Suprapubic skin (tissue), 4 donors: ENCODE results near the gene ECD. TPM values are rescaled to one million over a fixed set of nuclear protein-coding genes. Genes with fewer than 3 reads are reported as not detected.
A peak's percentile ranks its signal among the peaks of the same experiment; 100 is the strongest.

ENCODE experiments used
- DNase-seq, 2 donors: peaks; one replicate each; pipeline ENCODE4 v3.0.0-alpha.2; 2019; ENCODE audit warnings: low spot score in 2 of 2
- H3K27ac ChIP-seq: fragments of 200-600 bp; sonication (generic); one replicate; pipeline ENCODE4 v1.5.1; 2019
- H3K27me3 ChIP-seq: fragments of 200-600 bp; sonication (generic); one replicate; pipeline ENCODE4 v1.5.1; 2019
- H3K36me3 ChIP-seq: fragments of 200-600 bp; sonication (generic); one replicate; pipeline ENCODE4 v1.5.1; 2019
- H3K4me1 ChIP-seq: fragments of 200-600 bp; sonication (generic); one replicate; pipeline ENCODE4 v1.5.1; 2019
- H3K4me3 ChIP-seq: fragments of 200-600 bp; sonication (generic); one replicate; pipeline ENCODE4 v1.5.1; 2019; ENCODE audit warnings: mild to moderate bottlenecking
- H3K9me3 ChIP-seq: fragments of 200-600 bp; sonication (generic); one replicate; pipeline ENCODE4 v1.5.1; 2019
- CTCF ChIP-seq, 2 donors: fragments of 200-600 bp in 1 of 2; fragments of 450-650 bp in 1 of 2; sonication (generic) in 1 of 2; IDR thresholded peaks; one replicate each; pipeline ENCODE4 v1.5.1; 2016 to 2019; ENCODE audit warnings: antibody characterized with exemption in 2 of 2, mild to moderate bottlenecking in 1 of 2, moderate library complexity in 1 of 2
- EP300 ChIP-seq: sonication (generic); formaldehyde crosslinking; IDR thresholded peaks from one replicate; pipeline ENCODE4 v1.6.1; 2017; ENCODE audit warnings: antibody characterized with exemption
- POLR2A ChIP-seq, 2 donors: fragments of 450-650 bp; IDR thresholded peaks; one replicate each; pipeline ENCODE4 v1.6.1; 2017; ENCODE audit warnings: antibody characterized with exemption in 2 of 2, mild to moderate bottlenecking in 2 of 2, moderate library complexity in 2 of 2
- POLR2AphosphoS5 ChIP-seq, 3 donors: sonication (generic); formaldehyde crosslinking; IDR thresholded peaks; one replicate each; pipeline ENCODE4 v1.6.1; 2017; ENCODE audit warnings: antibody characterized with exemption in 3 of 3
- WGBS: methylation state at CpG from one replicate; pipeline ENCODE4 v1.1.5; 2018; 5-methylcytosine and 5-hydroxymethylcytosine counted together
- total RNA-seq, 4 donors: library from RNA; depleted of rRNA; stranded (reverse); fragments of >200 nt; gene quantifications; one replicate each; pipeline ENCODE4 v1.1.0, GENCODE V29; 2016

ECD gene
- total RNA-seq, 4 donors from 2014 or later, result 32.5 to 43.9 (median 35.1) TPM

- Histone ChIP-seq H3K9me3 (no peaks in the 10 kb centered on the region), H3K4me3 (peak overlapping the region; percentile 86), H3K36me3 (no peaks in the 10 kb centered on the region), H3K27ac (peak overlapping the region; percentile 94), H3K27me3 (no peaks in the 10 kb centered on the region), H3K4me1 (peaks cover 33% of the 10 kb centered on the region)
- TF ChIP-seq POLR2AphosphoS5 (IDR thresholded peaks at IDR 0.05) (no peak), POLR2A (IDR thresholded peaks at IDR 0.05) (no peak), EP300 (no peak), CTCF (IDR thresholded peaks at IDR 0.05) (no peak)
- WGBS, result 2% methylated on average over 5 of the region's 5 CpGs
- DNase-seq, result no peak
Measured at GRCh38 chr10:73094986-73095480, 72.8 kb downstream of the ECD start.

- no peak for TF ChIP-seq POLR2A (IDR thresholded peaks at IDR 0.05)
- 27% methylated on average over 2 of the region's 2 CpGs for WGBS
- no peaks in the 10 kb centered on the region for H3K36me3 ChIP-seq
Measured at GRCh38 chr10:73093922-73094850, 73.6 kb downstream of the ECD start.

GRCh38 chr10:73092830-73093229 is 75.0 kb downstream of the ECD start:
- H3K9me3 ChIP-seq, result no peaks in the 10 kb centered on the region
- H3K4me3 ChIP-seq, result no peak overlapping the region
- TF ChIP-seq EP300 (no peak), POLR2AphosphoS5 (IDR thresholded peaks at IDR 0.05) (no peak), CTCF (IDR thresholded peaks at IDR 0.05) (no peak), POLR2A (IDR thresholded peaks at IDR 0.05) (no peak)
- no peaks in the 10 kb centered on the region for H3K27me3 ChIP-seq
- peaks cover 27% of the 10 kb centered on the region for H3K4me1 ChIP-seq
- H3K27ac ChIP-seq, result no peak overlapping the region
- no peak for DNase-seq
- no peaks in the 10 kb centered on the region for H3K36me3 ChIP-seq
- 89% methylated on average over 3 of the region's 3 CpGs for WGBS

More at GRCh38 chr10:73093922-73094850, 73.6 kb downstream of the ECD start:
- no peak for DNase-seq
- peak overlapping the region; percentile 86 for H3K4me3 ChIP-seq
- H3K27me3 ChIP-seq, result no peaks in the 10 kb centered on the region
- H3K4me1 ChIP-seq, result peaks cover 33% of the 10 kb centered on the region
- H3K27ac ChIP-seq, result peak overlapping the region; percentile 94
- H3K9me3 ChIP-seq, result no peaks in the 10 kb centered on the region

- Histone ChIP-seq H3K27ac (no peak overlapping the region), H3K9me3 (no peaks in the 10 kb centered on the region), H3K27me3 (no peaks in the 10 kb centered on the region), H3K4me3 (no peak overlapping the region), H3K36me3 (no peaks in the 10 kb centered on the region), H3K4me1 (peaks cover under 1% of the 10 kb centered on the region)
- TF ChIP-seq EP300, result no peak
- TF ChIP-seq CTCF (IDR thresholded peaks at IDR 0.05), result no peak
- TF ChIP-seq POLR2A (IDR thresholded peaks at IDR 0.05), result no peak
- no peak for TF ChIP-seq POLR2AphosphoS5 (IDR thresholded peaks at IDR 0.05)
- no peak for DNase-seq
Measured at GRCh38 chr10:73088304-73088703, 79.5 kb downstream of the ECD start.

GRCh38 chr10:73086816-73087215 is 81.0 kb downstream of the ECD start:
- TF ChIP-seq EP300 (no peak), POLR2AphosphoS5 (IDR thresholded peaks at IDR 0.05) (no peak), POLR2A (IDR thresholded peaks at IDR 0.05) (no peak), CTCF (IDR thresholded peaks at IDR 0.05) (no peak)
- no peak for DNase-seq
- peaks cover 4% of the 10 kb centered on the region for H3K4me1 ChIP-seq
- WGBS, result 86% methylated on average over 4 of the region's 4 CpGs
- H3K27ac ChIP-seq, result no peak overlapping the region
- H3K4me3 ChIP-seq, result no peak overlapping the region
- no peaks in the 10 kb centered on the region for H3K27me3 ChIP-seq
- H3K36me3 ChIP-seq, result no peaks in the 10 kb centered on the region
- no peaks in the 10 kb centered on the region for H3K9me3 ChIP-seq
